ENCODE results near the gene MRNIP. TPM values are rescaled to one million over a fixed set of nuclear protein-coding genes. Genes with fewer than 3 reads are reported as not detected.

MRNIP gene, protein sequence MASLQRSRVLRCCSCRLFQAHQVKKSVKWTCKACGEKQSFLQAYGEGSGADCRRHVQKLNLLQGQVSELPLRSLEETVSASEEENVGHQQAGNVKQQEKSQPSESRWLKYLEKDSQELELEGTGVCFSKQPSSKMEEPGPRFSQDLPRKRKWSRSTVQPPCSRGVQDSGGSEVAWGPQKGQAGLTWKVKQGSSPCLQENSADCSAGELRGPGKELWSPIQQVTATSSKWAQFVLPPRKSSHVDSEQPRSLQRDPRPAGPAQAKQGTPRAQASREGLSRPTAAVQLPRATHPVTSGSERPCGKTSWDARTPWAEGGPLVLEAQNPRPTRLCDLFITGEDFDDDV
- total RNA-seq (2014; rRNA removed; shearing (Covaris generic)), result 6.8 and 9.7 TPM in 2 replicates
- polyA plus RNA-seq (2015; cell fraction: cytosol; rRNA removed), result 7.3 and 7.5 TPM in 2 replicates
- polyA plus RNA-seq (2015; cell fraction: nucleus; rRNA removed), result 49.5 and 85.6 TPM in 2 replicates

DNA sequence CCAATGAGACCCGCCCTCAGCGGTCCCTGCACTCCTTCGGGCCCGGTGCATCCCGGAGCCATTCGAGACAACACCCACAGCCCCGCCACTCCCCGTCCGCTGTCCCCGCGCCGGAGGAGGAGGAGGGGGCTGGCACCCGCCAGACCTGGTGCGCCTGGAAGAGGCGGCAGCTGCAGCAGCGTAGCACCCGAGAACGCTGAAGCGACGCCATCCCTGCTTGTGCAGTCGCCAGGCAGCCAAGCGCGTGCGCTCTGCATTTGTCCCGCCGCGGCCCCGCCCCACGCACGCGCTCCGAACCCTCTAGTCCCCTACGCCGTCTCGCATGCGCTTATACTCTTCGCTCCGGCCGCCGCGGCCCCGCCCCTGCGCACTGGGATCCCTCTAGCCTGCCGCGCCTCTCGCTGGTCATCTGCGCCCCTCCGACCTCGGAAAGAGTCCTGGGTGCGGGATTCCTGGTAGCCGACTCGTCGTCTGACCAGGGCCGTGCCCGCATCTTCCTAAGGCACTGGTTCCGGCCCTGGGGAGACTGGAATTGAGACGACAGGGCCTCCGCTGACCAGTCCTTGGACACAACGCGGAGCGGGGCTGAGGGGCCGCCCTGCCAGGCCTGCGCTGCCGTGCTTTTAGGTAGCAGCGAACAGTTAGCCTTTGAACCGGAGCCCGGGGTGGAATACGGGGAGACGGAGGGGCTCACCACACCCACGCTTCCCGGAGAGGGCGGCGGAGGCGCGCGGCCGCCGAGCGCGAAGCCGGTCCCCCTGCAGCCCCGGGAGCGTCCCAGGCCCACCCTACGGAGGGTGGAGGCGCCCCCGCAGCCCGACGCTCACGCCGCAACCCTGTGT is at the start of gene MRNIP:
Gene MRNIP, minus strand, starts transcription at position 232 of the 842 bp plus-strand sequence. Its CDS starts 21 bp downstream, at position 211.
- DNase-seq (ENCODE audit: low read depth, low spot score), result peak; percentile 91
- in situ Hi-C loops (cut with HindIII; ENCODE audit: low pct_unique_long_range_greater_than_20kb, low sequenced_read_pairs), result no loop called here

DNA sequence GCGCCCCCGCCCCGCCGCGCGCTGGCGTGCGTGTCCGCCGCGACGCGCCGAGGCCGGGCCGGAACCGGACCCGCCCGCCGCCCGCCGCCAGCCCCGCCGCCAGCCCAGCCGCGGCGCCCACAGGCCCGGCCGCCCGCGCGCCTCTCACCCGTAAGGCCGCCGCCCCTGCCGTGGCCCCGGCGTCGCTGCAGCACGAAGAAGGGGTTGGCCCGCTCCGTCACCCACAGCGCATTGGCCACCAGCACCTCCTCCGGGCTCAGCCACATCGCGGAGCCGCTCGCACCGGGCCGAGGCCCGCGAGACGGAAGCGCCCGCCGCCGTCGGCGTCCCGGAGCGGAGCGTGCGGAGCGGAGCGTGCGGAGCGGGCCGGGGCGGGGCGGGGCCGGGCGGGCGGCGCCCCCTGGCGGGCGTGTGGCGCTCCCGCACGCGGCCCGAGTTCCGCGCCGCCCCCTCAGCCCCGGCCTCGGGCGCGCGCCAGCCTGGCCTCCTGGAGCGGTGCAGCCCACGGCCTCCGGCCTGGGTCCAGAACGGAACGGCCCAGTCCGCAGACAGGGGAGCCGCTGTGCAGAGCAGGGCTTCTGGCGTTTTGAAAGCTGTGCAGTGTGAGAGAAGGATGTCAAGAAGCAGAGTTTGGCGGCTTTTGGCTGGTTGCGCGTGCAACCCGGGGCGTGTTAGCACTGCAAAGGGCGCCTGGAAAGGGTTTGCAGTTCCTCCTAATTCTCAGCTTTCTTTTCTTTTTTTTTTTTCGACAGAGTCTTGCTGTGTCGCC is 49.1 kb upstream of the MRNIP start, which contains the start of gene TBC1D9B:
Gene TBC1D9B, minus strand, starts transcription at position 342 of the 769 bp plus-strand sequence. Its CDS starts 76 bp downstream, at position 266.
- in situ Hi-C loops (cut with HindIII; ENCODE audit: low pct_unique_long_range_greater_than_20kb, low sequenced_read_pairs), result no loop called here
- DNase-seq (ENCODE audit: low read depth, low spot score), result peak; percentile 47

DNA sequence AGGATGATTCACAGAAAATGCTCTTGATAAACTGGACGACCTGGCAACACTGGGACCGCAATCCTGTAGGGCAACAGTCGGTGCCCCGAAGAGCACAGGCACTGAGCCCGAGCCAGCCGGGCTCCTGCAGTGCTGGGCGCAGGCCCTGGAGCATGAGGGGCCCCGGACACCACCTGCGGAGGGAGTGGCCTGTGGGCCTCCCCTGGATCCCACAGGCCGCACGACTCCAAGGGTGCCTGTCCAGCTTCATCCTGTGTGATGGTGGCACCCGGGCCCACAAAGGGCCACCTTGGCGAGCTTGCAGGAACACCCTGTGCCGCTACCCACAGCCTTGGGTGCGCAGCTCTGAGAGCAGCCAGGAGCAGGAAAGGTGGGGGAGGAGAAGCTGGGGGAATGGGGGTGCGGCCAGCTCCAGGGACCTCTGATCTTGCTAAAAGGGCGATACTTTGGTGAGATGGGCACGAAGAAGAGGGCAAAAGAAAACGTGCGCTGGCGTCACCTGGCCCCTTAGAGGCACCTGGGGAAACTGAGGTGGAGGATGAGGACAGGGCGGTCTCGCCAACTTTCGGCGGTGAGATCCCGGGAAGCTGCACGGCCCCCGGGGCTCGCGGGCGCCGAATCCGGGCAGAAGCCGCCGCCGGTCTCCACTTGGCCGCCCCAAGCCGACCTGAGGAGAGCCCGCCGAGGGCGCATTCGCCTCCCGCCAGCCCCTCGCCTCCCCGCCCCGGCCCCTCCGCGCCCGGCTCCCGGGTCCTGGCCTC is 48.4 kb upstream of the MRNIP start:
- DNase-seq (ENCODE audit: low read depth, low spot score), result no peak
- in situ Hi-C loops (cut with HindIII; ENCODE audit: low pct_unique_long_range_greater_than_20kb, low sequenced_read_pairs), result no loop called here

DNA sequence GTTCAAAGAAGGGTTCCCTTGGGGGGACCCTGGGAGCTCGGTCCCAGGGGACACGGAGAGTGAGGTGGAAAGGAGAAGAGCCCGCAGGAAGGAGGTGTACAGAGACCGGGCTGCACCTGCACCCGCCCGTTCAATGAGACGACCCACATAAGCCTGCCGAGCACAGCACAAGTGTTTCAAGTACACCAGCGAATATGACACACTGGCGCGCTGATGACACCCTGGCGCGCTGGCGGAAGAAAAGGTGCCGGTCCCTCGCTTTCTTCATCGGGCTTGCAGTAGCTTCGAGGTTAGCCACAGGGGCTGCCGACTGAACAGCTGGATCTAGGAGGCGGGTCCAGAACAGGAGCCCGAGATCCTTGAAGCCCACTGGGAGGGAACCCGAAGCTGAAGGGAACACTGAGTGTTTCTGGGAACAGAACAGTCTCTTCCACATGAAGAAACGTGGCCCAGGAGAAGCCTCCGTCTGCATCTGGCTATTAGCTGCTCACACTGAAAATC is 47.7 kb upstream of the MRNIP start:
- in situ Hi-C loops (cut with HindIII; ENCODE audit: low pct_unique_long_range_greater_than_20kb, low sequenced_read_pairs), result no loop called here
- no peak for DNase-seq (ENCODE audit: low read depth, low spot score)

DNA sequence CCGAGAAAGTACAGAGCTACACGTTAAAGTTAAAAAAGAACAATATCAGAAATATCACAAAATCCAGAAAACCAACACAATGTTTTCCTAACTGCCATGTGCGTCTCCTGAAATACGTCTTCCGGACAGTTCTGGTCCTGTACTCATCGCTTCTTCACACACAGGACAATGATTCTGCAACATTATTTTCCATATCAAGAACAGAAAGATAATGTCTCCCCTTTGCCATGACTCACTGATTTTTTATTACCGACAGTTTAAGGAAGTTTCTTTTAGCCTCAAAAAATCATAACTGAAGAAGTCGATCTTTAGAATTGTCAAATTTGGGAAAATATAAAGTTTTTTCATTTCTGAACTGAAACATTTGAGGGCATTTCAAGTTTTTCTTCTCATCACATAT is 46.5 kb upstream of the MRNIP start:
- in situ Hi-C loops (cut with HindIII; ENCODE audit: low pct_unique_long_range_greater_than_20kb, low sequenced_read_pairs), result no loop called here
- DNase-seq (ENCODE audit: low read depth, low spot score), result no peak

DNA sequence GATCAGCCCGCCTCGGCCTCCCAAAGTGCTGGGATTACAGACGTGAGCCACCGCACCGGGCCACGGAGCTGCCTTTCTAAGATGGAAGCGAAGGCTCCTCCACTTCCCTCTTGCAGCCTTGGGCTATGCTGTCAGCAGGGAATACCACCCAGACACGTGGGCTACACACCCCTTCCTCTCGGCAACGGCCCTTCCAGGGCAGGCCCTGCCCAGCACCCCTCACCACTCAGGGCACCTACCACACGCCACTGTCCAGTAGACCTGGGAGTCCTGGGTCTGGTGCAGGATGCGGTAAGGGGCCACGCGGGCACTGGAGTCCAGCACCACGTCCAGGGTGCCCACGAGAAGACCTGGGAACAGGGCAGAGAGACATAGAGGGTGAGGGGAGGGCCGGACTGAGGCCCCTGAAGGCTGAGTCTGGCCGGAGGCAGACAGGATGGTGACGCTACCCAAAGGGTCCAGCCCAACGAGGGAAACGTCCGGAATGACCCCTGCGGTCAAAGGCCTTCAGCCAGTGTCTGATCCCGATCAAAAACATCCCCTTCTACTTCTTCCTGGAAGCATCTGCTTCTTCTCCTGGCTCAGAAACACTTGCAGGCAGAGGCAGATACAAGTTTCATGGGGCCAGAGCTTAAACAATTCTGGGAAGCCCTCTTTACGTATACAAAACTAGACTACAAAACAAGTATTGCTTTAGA is 46.0 kb upstream of the MRNIP start:
- in situ Hi-C loops (cut with HindIII; ENCODE audit: low pct_unique_long_range_greater_than_20kb, low sequenced_read_pairs), result no loop called here
- DNase-seq (ENCODE audit: low read depth, low spot score), result no peak

DNA sequence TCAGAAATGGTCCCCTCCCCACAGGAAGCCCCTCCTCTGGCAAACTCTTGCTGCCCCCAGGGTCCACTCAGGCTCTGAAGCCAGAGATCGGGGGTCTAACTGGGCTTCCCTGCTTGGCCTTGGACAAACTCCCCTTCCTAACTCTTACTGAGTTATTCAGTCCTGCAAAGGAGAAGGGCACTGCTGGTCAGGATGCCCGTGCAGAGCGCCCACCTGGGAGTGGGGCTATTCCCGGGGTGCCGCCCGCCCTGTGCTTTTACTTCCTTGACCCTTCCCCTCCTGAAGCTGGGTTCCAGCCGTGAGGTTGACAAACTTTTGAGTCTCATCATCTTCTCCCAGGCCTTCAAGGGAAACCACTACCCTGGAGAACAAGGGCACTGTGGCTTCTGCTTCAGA is 44.1 kb upstream of the MRNIP start:
- in situ Hi-C loops (cut with HindIII; ENCODE audit: low pct_unique_long_range_greater_than_20kb, low sequenced_read_pairs), result no loop called here
- DNase-seq (ENCODE audit: low read depth, low spot score), result no peak

DNA sequence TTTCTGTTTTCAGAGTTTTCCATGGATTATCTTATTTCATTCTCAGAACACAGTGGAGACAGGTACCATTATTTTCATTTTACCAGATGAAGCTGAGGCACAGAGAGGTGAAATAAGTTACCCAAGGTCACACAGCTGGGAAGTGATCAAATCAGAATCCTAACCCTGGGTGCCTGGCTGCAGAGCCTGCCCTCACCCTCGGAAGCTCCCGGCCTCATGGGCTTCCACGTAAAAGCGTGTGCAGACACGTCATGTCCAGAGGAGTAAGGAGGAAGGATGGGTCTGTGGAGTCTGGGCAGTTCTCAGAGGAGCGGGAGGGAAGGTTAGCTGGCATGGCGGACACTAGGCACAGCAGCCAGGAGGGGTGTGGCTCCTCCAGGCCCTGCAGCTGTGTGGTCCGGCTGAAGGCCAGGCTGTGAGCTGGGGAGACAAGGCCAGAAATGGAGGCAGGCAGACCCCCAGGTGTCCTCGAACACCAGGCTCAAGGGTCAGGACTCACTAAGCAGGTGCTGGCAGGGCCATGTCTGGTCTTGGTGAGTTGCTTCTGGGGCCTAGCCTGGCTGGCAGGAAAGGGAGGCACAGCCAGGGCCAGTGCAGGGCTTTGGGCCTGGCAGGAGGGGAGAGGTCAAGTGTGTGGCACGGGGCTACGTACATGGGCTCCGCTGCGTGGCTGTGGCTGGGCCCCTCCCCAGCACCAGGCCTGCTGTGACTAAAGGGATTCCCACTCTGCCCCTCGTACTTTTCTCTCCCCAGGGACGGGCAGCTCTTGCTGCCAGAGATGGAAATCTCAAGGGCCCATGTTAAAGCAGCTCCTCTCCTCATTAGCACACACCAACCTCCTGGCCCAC is 43.5 kb upstream of the MRNIP start:
- DNase-seq (ENCODE audit: low read depth, low spot score), result no peak
- in situ Hi-C loops (cut with HindIII; ENCODE audit: low pct_unique_long_range_greater_than_20kb, low sequenced_read_pairs), result no loop called here

DNA sequence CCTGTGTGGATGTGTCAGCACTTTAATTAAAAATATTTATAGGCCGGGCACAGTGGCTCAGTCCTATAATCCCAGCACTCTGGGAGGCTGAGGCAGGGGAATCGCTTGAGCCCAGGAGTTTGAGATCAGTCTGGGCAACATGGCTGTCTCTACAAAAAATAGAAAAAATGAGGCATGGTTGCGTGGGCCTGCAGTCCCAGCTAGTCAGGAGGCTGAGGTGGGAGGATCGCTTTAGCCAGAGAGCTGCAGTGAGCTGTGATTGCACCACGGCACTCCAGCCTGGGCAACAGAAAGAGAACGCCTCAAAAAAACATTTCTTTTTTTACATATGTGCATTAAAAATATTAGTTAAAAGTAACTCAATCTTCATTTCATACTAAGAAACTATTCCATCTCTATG is 42.8 kb upstream of the MRNIP start:
- DNase-seq (ENCODE audit: low read depth, low spot score), result no peak
- in situ Hi-C loops (cut with HindIII; ENCODE audit: low pct_unique_long_range_greater_than_20kb, low sequenced_read_pairs), result no loop called here

DNA sequence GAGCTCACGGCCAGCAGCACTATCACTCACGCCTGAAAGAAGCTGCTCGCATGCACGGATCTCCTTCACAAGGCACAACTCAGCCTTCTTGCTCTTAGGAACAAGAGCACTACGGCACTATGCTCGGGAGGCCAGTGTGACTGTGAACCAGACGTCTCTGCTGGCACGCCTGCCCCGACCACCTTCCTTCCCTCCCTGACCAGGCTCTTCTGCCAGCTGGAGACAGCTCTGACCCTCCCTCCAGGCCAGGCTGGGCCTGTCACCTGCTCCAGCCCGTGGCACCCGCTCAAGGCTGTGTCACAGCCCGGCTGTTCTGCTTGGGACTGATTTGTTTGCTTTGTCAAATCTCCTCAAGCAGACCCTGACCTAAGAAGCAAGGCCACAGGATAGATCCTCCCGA is 42.1 kb upstream of the MRNIP start:
- no peak for DNase-seq (ENCODE audit: low read depth, low spot score)
- in situ Hi-C loops (cut with HindIII; ENCODE audit: low pct_unique_long_range_greater_than_20kb, low sequenced_read_pairs), result no loop called here

DNA sequence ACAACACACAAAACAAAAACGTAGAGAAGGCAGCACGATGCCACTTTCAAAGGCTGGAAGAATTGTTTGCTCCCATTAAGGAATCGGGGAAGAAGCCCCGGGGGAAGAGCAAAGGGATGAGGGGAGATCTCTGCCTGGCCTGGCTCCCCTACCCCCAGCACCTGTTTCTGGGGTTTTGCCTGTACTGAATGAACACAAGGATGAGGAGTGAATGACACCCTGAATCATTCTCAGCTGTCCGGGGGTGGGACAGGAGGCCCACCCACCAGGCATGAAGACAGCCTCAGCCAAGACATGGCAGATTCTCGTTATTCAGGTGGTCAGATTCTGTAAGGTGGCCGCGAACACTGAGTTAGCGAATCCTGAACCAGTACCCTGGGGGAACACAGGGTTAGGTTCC is 41.6 kb upstream of the MRNIP start:
- in situ Hi-C loops (cut with HindIII; ENCODE audit: low pct_unique_long_range_greater_than_20kb, low sequenced_read_pairs), result no loop called here
- no peak for DNase-seq (ENCODE audit: low read depth, low spot score)

DNA sequence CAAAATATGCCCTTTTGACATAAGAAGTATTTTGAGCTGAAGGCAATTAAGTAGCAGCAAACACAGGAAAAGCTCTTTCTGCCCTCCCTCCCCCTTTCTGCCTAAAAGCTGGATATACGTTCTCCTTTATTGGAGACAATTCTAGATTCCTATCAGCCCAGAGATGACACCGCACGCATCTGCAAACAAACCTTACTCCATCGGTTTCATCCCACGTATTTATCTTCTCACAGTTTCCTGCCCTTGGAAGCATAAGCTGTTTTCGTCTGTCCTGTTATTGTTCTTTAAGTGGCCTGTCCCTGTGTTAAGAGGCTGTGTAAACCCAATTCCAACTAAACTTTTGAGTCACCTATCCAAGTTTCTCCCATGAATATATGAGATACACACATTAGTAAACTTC is 37.2 kb upstream of the MRNIP start:
- in situ Hi-C loops (cut with HindIII; ENCODE audit: low pct_unique_long_range_greater_than_20kb, low sequenced_read_pairs), result no loop called here

DNA sequence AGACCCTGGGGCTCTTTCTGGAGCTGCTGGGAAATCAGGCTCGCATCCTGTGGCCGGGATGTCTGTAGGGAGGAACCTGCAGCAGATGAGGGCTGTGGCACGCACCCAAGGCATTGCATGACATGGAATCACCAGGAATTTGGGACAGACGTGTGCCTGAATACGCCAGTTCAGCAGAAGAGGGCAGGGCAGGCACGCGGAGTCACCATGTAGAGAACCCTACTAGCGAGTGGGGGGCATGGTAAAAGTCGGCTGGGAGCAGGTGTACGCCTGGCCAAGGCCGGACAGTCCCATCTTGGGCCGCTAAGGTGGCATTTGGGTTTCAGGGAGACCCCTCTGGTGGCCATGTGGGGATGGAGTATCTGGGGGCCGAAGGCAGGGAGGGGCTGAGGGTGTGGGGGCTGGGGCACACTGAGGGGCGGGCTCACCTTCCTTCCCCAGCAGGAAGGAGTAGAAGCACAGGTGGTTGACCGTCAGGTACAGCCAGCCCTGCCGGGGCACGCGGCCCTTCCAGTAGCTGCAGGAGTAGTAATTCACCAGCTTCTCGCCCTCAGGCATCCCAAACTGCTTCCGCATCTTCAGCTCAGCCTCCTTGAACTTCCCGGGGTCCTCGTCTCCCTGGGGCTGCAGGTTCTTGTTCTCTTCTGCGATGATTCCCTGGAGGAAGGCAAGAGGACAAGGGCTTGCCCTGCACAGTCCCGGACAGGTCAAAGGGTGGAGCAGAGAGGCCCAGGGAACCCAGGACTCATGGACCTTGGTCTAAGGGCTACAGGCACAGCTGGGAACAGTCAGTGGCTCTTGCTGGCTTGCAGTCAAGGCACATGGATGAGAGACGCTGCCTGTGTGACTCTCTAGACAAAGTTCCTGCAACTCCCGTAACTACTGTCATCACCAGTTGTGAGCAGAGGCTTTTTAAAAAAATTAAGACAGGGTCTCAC is 35.6 kb upstream of the MRNIP start:
- in situ Hi-C loops (cut with HindIII; ENCODE audit: low pct_unique_long_range_greater_than_20kb, low sequenced_read_pairs), result no loop called here
- DNase-seq (ENCODE audit: low read depth, low spot score), result no peak

More for the DNA sequence above, 37.2 kb upstream of the MRNIP start:
- DNase-seq (ENCODE audit: low read depth, low spot score), result no peak

DNA sequence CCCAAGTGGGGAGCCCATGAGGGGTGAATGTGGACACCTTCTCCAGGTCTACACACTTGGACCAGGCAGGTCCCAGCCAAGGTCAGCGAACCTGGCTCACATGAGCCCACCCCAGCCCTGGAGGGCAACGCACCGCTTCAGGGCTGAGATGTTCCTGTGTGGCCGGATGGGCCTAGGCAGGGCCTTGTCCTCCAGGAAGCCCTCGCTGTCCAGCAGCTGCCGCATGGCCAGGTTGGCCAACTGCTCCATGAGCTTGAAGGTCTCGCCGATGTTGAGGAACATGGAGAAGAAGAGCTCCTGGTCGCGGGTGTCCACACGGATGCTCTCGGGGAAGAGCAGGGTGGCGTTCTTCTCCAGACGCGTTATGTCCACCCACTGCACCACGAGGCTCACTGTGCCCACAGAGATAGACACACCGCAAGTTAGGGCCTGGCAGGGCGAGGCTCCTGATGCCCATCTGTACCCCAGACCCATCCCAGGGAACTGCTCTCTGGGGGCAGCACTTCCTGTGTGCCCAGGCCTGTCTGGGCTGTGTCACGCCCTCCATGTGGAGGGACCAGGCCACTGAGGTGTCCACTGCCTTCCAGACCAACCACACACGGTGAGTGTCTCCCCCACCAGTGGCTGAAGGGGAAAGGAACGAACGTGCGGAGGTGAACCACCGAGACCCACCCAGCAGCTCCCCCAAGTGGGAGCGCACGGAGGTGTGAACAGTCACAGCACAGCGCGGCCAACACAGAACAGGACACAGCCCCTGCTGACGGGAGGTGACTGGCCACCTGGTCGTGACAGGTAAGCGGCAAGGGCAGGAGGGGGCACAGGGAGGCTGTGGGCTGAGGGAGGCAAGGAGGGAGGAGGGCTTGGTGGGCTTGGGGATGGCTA is 34.7 kb upstream of the MRNIP start:
- DNase-seq (ENCODE audit: low read depth, low spot score), result no peak
- in situ Hi-C loops (cut with HindIII; ENCODE audit: low pct_unique_long_range_greater_than_20kb, low sequenced_read_pairs), result no loop called here

All from SK-MEL-5 (cell line).